ENCODE data around the gene NDC80. TPM values are rescaled to one million over a fixed set of nuclear protein-coding genes. Genes with fewer than 3 reads are reported as not detected.

The NDC80 gene
- total RNA-seq, 2 experiments from 2014 or later: 6.3 to 7.5 TPM

DNA sequence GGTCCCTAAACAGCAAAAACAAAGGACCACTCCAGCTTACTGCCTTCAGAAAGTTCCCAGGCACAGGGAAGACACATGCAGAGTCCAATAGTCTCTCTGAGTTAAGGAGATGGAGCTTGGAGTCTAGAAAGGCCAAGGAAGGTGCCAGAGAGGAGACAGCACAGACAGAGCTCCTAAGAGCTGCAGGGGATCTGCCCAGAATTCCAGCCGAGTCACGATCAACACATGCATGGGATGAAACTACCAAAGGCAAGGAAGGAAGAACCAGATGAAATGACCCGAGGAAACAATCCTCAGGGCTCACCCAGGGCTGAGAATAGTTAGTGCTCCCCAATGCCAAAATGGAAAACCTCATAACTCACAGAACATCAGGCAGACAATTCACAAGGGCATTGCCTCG lies 15.5 kb upstream of the NDC80 start:
- Histone ChIP-seq H3K9me3 (ENCODE audit: control insufficient read depth in 1 of 2, insufficient read depth in 1 of 2, low read length in 2 of 2) (no peaks in the 10 kb centered on the region), H3K36me3 (ENCODE audit: insufficient read depth, low read length) (peaks cover 12% of the 10 kb centered on the region), H3K4me1 (ENCODE audit: insufficient read depth, low read length) (no peaks in the 10 kb centered on the region), H3K4me3 (ENCODE audit: low read length) (no peak overlapping the region), H3K27ac (ENCODE audit: low read depth in 1 of 2, low read length in 2 of 2) (no peak overlapping the region), H3K27me3 (ENCODE audit: control insufficient read depth in 1 of 2, insufficient read depth in 2 of 2, low read length in 2 of 2) (no peaks in the 10 kb centered on the region)
- H3K4me1 Mint-ChIP-seq (ENCODE audit: low read depth): peaks cover 13% of the 10 kb centered on the region
- DNase-seq: no peak
- H3K27me3 Mint-ChIP-seq: no peaks in the 10 kb centered on the region
- H3K4me3 Mint-ChIP-seq: no peak overlapping the region
- ChIA-PET POLR2A (interaction anchor here (0.7 to 1.5 kb wide), 3 partner anchors 80 to 100 kb away, joined by 3 read pairs; no protein-coding TSS in a partner anchor), CTCF (interaction anchor here (0.7 kb wide), 1 partner anchor 10 kb away, joined by 3 read pairs; no protein-coding TSS in a partner anchor)
- TF ChIP-seq CTCF (IDR thresholded peaks at IDR 0.05): no peak
- H3K36me3 Mint-ChIP-seq (ENCODE audit: low read depth): peaks cover 45% of the 10 kb centered on the region
- H3K27ac Mint-ChIP-seq: no peak overlapping the region
- intact Hi-C loops (cut with DNase I, micrococcal nuclease): no loop called here
- H3K9me3 Mint-ChIP-seq: no peaks in the 10 kb centered on the region
- ATAC-seq (ENCODE audit: poor library complexity): no peak

- no peak overlapping the region for H3K4me3 Mint-ChIP-seq
- Histone ChIP-seq H3K36me3 (ENCODE audit: insufficient read depth, low read length) (peaks cover 12% of the 10 kb centered on the region), H3K4me3 (ENCODE audit: low read length) (no peak overlapping the region), H3K27me3 (ENCODE audit: control insufficient read depth in 1 of 2, insufficient read depth in 2 of 2, low read length in 2 of 2) (no peaks in the 10 kb centered on the region), H3K4me1 (ENCODE audit: insufficient read depth, low read length) (no peaks in the 10 kb centered on the region), H3K27ac (ENCODE audit: low read depth in 1 of 2, low read length in 2 of 2) (no peak overlapping the region), H3K9me3 (ENCODE audit: control insufficient read depth in 1 of 2, insufficient read depth in 1 of 2, low read length in 2 of 2) (no peaks in the 10 kb centered on the region)
- no peak overlapping the region for H3K27ac Mint-ChIP-seq
- H3K36me3 Mint-ChIP-seq (ENCODE audit: low read depth): peaks cover 48% of the 10 kb centered on the region
- ChIA-PET POLR2A (interaction anchor here (1.1 kb wide), 1 partner anchor 14 kb away, joined by 3 read pairs; the partner anchor contains the start of genes METTL4 and NDC80), CTCF (interaction anchor here (1.6 kb wide), 1 partner anchor 10 kb away, joined by 7 read pairs; no protein-coding TSS in a partner anchor)
- DNase-seq (no peak), ATAC-seq (ENCODE audit: poor library complexity) (no peak)
- H3K27me3 Mint-ChIP-seq: no peaks in the 10 kb centered on the region
- TF ChIP-seq CTCF (IDR thresholded peaks at IDR 0.05): no peak
- intact Hi-C loops (cut with DNase I, micrococcal nuclease): no loop called here
- peaks cover 13% of the 10 kb centered on the region for H3K4me1 Mint-ChIP-seq (ENCODE audit: low read depth)
- no peaks in the 10 kb centered on the region for H3K9me3 Mint-ChIP-seq
Observed at GRCh38 chr18:2557536-2557935, 13.8 kb upstream of the NDC80 start.

DNA sequence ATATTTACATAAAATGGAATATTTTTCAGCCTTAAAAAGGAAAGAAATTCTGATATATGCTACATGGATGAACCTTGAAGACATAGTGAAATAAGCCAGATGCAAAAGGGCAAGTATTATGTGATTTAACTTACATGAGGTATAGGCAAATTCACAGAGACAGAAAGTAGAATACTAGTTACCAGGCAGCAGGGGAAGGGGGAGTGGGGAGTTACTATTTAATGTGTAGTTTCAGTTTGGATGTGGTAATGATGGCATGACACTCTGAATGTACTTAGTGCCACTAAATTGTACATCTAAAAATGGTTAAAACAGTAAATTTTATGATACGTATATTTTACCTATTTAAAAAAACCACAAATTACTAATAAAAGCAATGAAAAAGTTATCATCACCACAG lies 12.1 kb upstream of the NDC80 start:
- ATAC-seq (ENCODE audit: poor library complexity): no peak
- Mint-ChIP-seq H3K4me3 (no peak overlapping the region), H3K4me1 (ENCODE audit: low read depth) (peaks cover 13% of the 10 kb centered on the region), H3K27ac (no peak overlapping the region), H3K9me3 (no peaks in the 10 kb centered on the region), H3K27me3 (no peaks in the 10 kb centered on the region), H3K36me3 (ENCODE audit: low read depth) (peaks cover 47% of the 10 kb centered on the region)
- CTCF ChIA-PET: no interaction called here
- intact Hi-C loops (cut with DNase I, micrococcal nuclease): no loop called here
- Histone ChIP-seq H3K4me1 (ENCODE audit: insufficient read depth, low read length) (no peaks in the 10 kb centered on the region), H3K27me3 (ENCODE audit: control insufficient read depth in 1 of 2, insufficient read depth in 2 of 2, low read length in 2 of 2) (no peaks in the 10 kb centered on the region), H3K27ac (ENCODE audit: low read depth in 1 of 2, low read length in 2 of 2) (no peak overlapping the region), H3K36me3 (ENCODE audit: insufficient read depth, low read length) (peaks cover 15% of the 10 kb centered on the region), H3K9me3 (ENCODE audit: control insufficient read depth in 1 of 2, insufficient read depth in 1 of 2, low read length in 2 of 2) (no peaks in the 10 kb centered on the region), H3K4me3 (ENCODE audit: low read length) (no peak overlapping the region)
- POLR2A ChIA-PET: no interaction called here
- DNase-seq: no peak
- no peak for TF ChIP-seq CTCF (IDR thresholded peaks at IDR 0.05)

All from CD4-positive, alpha-beta T cell (primary cell).